ENCODE results near the gene EIF3B. TPM values are rescaled to one million over a fixed set of nuclear protein-coding genes. Genes with fewer than 3 reads are reported as not detected.

The EIF3B gene
- total RNA-seq, 1 experiment from 2014 or later = 87.0 TPM

Small RNAs within 50 kb of the gene (small RNA-seq; reads per million reads assigned to genes)
- gene AC004840.2 = not detected

Other genes with a start within 250 kb of the EIF3B start
- 38.6 and 61.5 TPM in 2 replicates for gene MAD1L1, start 121.9 kb upstream of the EIF3B start, total RNA-seq (2014; rRNA removed; shearing (Covaris generic); ENCODE audit: low replicate concordance)
- gene MRM2, start 112.6 kb upstream of the EIF3B start, total RNA-seq (2014; rRNA removed; shearing (Covaris generic); ENCODE audit: low replicate concordance) = 35.5 TPM in 2 replicates
- 45.3 and 84.8 TPM in 2 replicates for gene NUDT1, start 112.6 kb upstream of the EIF3B start, total RNA-seq (2014; rRNA removed; shearing (Covaris generic); ENCODE audit: low replicate concordance)
- gene SNX8, start 40.4 kb upstream of the EIF3B start, total RNA-seq (2014; rRNA removed; shearing (Covaris generic); ENCODE audit: low replicate concordance) = 2.6 and 6.3 TPM in 2 replicates
- 0.82 and 5.0 TPM in 2 replicates for gene CHST12, start 48.8 kb downstream of the EIF3B start, total RNA-seq (2014; rRNA removed; shearing (Covaris generic); ENCODE audit: low replicate concordance)
- gene GRIFIN, start 121.6 kb downstream of the EIF3B start, total RNA-seq (2014; rRNA removed; shearing (Covaris generic); ENCODE audit: low replicate concordance) = not detected in 2 replicates
- gene LFNG, start 164.9 kb downstream of the EIF3B start, total RNA-seq (2014; rRNA removed; shearing (Covaris generic); ENCODE audit: low replicate concordance) = 0.07 and 0.19 TPM in 2 replicates
- 10.5 and 30.1 TPM in 2 replicates for gene BRAT1, start 200.7 kb downstream of the EIF3B start, total RNA-seq (2014; rRNA removed; shearing (Covaris generic); ENCODE audit: low replicate concordance)
- gene IQCE, start 204.2 kb downstream of the EIF3B start, total RNA-seq (2014; rRNA removed; shearing (Covaris generic); ENCODE audit: low replicate concordance) = 0.93 and 1.1 TPM in 2 replicates

Measured in Karpas-422 (cell line).